ENCODE measurements around the gene MAPK8. TPM values are rescaled to one million over a fixed set of nuclear protein-coding genes. Genes with fewer than 3 reads are reported as not detected.

Gene MAPK8
- total and polyA plus RNA-seq, 2 of the 4 experiments (the other 2 are of a cell fraction) = 41.5 to 54.7 TPM

GRCh38 chr10:48389272-48389671 is 82.8 kb downstream of the MAPK8 start:
- Histone ChIP-seq H2AK5ac (ENCODE audit: low read depth, low read length) (no peak overlapping the region), H3K56ac (ENCODE audit: extremely low read depth, insufficient read depth, low read length) (no peak overlapping the region), H3K79me1 (ENCODE audit: low read depth in 1 of 2, low read length in 2 of 2) (peaks cover 26 to 50% of the 10 kb centered on the region in 2 experiments), H4K8ac (ENCODE audit: low read depth in 2 of 2, low read length in 2 of 2) (no peak overlapping the region), H3K4me3 (ENCODE audit: insufficient read depth, low read depth, low read length) (no peak overlapping the region), H3K18ac (ENCODE audit: low read depth, low read length) (no peak overlapping the region), H3K4me2 (ENCODE audit: low read depth, low read length) (no peak overlapping the region; the same call in 1 of the 2 replicates), H3K36me3 (ENCODE audit: control insufficient read depth, insufficient read depth, low read length) (no peaks in the 10 kb centered on the region), H3K27me3 (ENCODE audit: control insufficient read depth, insufficient read depth, low read length) (no peaks in the 10 kb centered on the region), H4K5ac (ENCODE audit: low read depth, low read length) (no peak overlapping the region), H3K9ac (ENCODE audit: low read depth, low read length) (no peak overlapping the region), H4K91ac (ENCODE audit: insufficient read depth, low read depth, low read length) (no peak overlapping the region), H2AFZ (replicated peaks; ENCODE audit: low read length, poor library complexity) (no peak overlapping the region), H3K9me3 (ENCODE audit: control insufficient read depth, insufficient read depth, low read length) (no peaks in the 10 kb centered on the region), H2BK5ac (ENCODE audit: low read depth, low read length, poor library complexity, severe bottlenecking) (no peak overlapping the region), H2BK120ac (ENCODE audit: low read depth, low read length) (no peak overlapping the region), H2AK9ac (replicated peaks; ENCODE audit: low read depth, low read length, poor library complexity) (no peak overlapping the region), H2BK20ac (ENCODE audit: low read depth, low read length) (no peak overlapping the region), H3K27ac (ENCODE audit: insufficient read depth, low read length) (no peak overlapping the region), H3K14ac (replicated peaks; ENCODE audit: low read depth, low read length) (no peak overlapping the region), H2BK15ac (ENCODE audit: low read depth, low read length) (0 out of 3 replicates have a peak overlapping the region, but pooled peaks have one; percentile 46), H4K20me1 (ENCODE audit: insufficient read depth, low read length) (peaks cover 21% of the 10 kb centered on the region; the same call in 1 of the 2 replicates), H3K4me1 (ENCODE audit: control insufficient read depth, insufficient read depth, low read length) (peaks cover 7% of the 10 kb centered on the region), H3K23ac (ENCODE audit: low read depth, low read length) (no peak overlapping the region), H3K9me1 (ENCODE audit: insufficient read depth, low read length) (peaks cover 11% of the 10 kb centered on the region), H3K4ac (ENCODE audit: low read depth, low read length) (no peak overlapping the region)
- in situ Hi-C loops (cut with MboI; ENCODE audit: low sequenced_read_pairs) (no loop called here), intact Hi-C loops (cut with micrococcal nuclease) (no loop called here), dilution Hi-C loops (cut with HindIII; ENCODE audit: low sequenced_read_pairs, unreplicated experiment) (no loop called here)
- no peak for TF ChIP-seq RCOR1 (IDR thresholded peaks at IDR 0.05; ENCODE audit: insufficient replicate concordance, low read length)
- no peak for TF ChIP-seq RFX5 (IDR thresholded peaks at IDR 0.05; ENCODE audit: low read depth, low read length)
- TF ChIP-seq MAFK (IDR thresholded peaks at IDR 0.05; ENCODE audit: low read depth, low read length) = peak; percentile 10; the same call in 1 of the 2 replicates
- TF ChIP-seq CHD1 (IDR thresholded peaks at IDR 0.05; ENCODE audit: low read depth, low read length) = no peak
- no peak for TF ChIP-seq NFE2L2 (IDR thresholded peaks at IDR 0.05; ENCODE audit: low read depth, low read length)
- ChIA-PET CTCF (no interaction called here), POLR2A (ENCODE audit: unreplicated experiment) (no interaction called here)
- no CpG with 5 or more reads among the region's 2 CpGs for WGBS, 2 experiments (ENCODE audit: extremely low coverage in 2 of 2, insufficient read length in 1 of 2)
- ATAC-seq (ENCODE audit: low read depth) = peak; percentile 32; the same call in 1 of the 2 replicates
- DNase-seq = no peak
- no TSS peak for BruUV-seq (replicated peaks)

Measured in IMR-90 (cell line).